RWPE2 (cell line): ENCODE results near the gene EEF1E1.

ENCODE experiments used
- ATAC-seq: fragments of 200-7000 bp; cut with Tn5 transposase; 3 replicates; pipeline ENCODE4 v1.9.1; 2021; ENCODE audit warnings: low read depth
- DNase-seq: peaks from one replicate; pipeline ENCODE4 v3.0.0-alpha.2; 2020; ENCODE audit warnings: low spot score
- H3K27ac ChIP-seq: fragments of 450-650 bp; 2 replicates; pipeline ENCODE4 v1.5.1; 2017; ENCODE audit warnings: mild to moderate bottlenecking; ENCODE audit not compliant: poor library complexity, severe bottlenecking
- H3K27me3 ChIP-seq: fragments of 250-450 bp; sonication (Bioruptor Pico); 2 replicates; pipeline ENCODE4 v1.5.1; 2021; ENCODE audit warnings: mild to moderate bottlenecking, moderate library complexity; ENCODE audit not compliant: insufficient read depth, poor library complexity, severe bottlenecking
- H3K36me3 ChIP-seq: fragments of 250-450 bp; sonication (Bioruptor Pico); 2 replicates; pipeline ENCODE4 v1.5.1; 2020; ENCODE audit warnings: low read depth, mild to moderate bottlenecking, moderate library complexity
- H3K4me1 ChIP-seq: fragments of 250-450 bp; sonication (Bioruptor Pico); 2 replicates; pipeline ENCODE4 v1.5.1; 2021; ENCODE audit warnings: mild to moderate bottlenecking, moderate library complexity; ENCODE audit not compliant: insufficient read depth, poor library complexity, severe bottlenecking
- H3K4me3 ChIP-seq: fragments of 250-450 bp; sonication (Bioruptor Pico); 2 replicates; pipeline ENCODE4 v1.5.1; 2021; ENCODE audit warnings: mild to moderate bottlenecking, moderate library complexity; ENCODE audit not compliant: severe bottlenecking
- H3K9me3 ChIP-seq: fragments of 250-450 bp; sonication (Bioruptor Pico); 2 replicates; pipeline ENCODE4 v1.5.1; 2021; ENCODE audit warnings: mild to moderate bottlenecking, moderate library complexity; ENCODE audit not compliant: severe bottlenecking
- TF ChIP-seq, protein P1 (sequence below): fragments of 450-650 bp; IDR thresholded peaks from one replicate; pipeline ENCODE4 v1.5.1; 2017; ENCODE audit warnings: mild to moderate bottlenecking, moderate library complexity; ENCODE audit not compliant: poor library complexity, severe bottlenecking

The EEF1E1 gene

DNA sequence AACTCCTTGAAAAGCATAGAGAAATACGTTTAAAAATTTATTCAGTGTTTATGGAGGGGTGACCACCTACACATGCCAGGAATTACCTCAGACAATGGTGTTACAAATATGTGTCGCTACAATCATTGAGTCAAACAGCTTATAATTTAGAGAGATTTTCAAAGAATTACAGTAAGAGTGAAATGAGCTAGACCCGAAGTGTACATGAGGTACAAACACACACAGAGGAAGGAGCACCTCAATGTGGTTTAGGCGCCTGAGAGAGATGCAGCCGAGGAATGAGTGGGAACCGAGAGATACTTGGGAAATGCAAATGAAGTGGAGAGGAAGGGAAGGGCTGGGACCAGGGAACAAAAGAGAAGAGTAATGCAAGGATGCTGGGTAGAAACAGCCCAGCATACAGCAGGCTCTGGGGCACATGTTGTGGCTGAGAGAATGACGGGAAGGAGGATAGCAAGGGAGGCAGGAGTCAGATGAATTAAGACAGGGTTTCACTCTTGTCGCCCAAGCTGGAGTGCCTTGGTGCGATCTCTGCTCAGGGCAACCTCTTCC lies 15.5 kb downstream of the EEF1E1 start:
- Histone ChIP-seq H3K27ac (peak overlapping the region; percentile 78), H3K4me3 (no peak overlapping the region), H3K4me1 (peaks cover 39% of the 10 kb centered on the region), H3K9me3 (no peaks in the 10 kb centered on the region), H3K27me3 (no peaks in the 10 kb centered on the region), H3K36me3 (peaks cover 63% of the 10 kb centered on the region)
- DNase-seq: no peak
- no peak for ATAC-seq
- TF ChIP-seq, protein P1, sequence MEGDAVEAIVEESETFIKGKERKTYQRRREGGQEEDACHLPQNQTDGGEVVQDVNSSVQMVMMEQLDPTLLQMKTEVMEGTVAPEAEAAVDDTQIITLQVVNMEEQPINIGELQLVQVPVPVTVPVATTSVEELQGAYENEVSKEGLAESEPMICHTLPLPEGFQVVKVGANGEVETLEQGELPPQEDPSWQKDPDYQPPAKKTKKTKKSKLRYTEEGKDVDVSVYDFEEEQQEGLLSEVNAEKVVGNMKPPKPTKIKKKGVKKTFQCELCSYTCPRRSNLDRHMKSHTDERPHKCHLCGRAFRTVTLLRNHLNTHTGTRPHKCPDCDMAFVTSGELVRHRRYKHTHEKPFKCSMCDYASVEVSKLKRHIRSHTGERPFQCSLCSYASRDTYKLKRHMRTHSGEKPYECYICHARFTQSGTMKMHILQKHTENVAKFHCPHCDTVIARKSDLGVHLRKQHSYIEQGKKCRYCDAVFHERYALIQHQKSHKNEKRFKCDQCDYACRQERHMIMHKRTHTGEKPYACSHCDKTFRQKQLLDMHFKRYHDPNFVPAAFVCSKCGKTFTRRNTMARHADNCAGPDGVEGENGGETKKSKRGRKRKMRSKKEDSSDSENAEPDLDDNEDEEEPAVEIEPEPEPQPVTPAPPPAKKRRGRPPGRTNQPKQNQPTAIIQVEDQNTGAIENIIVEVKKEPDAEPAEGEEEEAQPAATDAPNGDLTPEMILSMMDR: no peak

DNA sequence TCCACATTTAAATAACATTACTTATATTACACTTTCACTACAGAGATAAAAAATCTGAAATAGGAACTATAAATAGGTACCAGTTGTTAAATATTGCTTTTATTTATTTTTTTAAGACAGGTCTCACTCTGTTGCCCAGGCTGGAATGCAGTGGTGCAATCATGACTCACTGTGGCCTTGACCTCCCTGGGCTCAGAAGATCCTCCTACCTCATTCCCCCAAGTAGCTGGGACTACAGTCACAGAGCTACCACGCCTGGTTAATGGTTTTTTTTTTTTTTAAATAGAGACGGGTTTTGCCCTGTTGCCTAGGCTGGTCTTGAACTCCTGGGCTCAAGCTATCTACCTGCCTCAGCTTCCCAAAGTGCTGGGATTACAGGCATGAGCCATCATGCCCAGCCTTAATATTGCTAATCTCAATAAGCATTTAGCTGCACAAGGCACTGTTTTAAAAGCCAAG lies 17.3 kb downstream of the EEF1E1 start:
- Histone ChIP-seq H3K27ac (peak overlapping the region; percentile 78), H3K36me3 (peaks cover 46% of the 10 kb centered on the region), H3K4me3 (no peak overlapping the region), H3K27me3 (no peaks in the 10 kb centered on the region), H3K9me3 (no peaks in the 10 kb centered on the region), H3K4me1 (peaks cover 57% of the 10 kb centered on the region)
- DNase-seq (peak; percentile 76), ATAC-seq (peak; percentile 78)
- TF ChIP-seq, protein P1: no peak

DNA sequence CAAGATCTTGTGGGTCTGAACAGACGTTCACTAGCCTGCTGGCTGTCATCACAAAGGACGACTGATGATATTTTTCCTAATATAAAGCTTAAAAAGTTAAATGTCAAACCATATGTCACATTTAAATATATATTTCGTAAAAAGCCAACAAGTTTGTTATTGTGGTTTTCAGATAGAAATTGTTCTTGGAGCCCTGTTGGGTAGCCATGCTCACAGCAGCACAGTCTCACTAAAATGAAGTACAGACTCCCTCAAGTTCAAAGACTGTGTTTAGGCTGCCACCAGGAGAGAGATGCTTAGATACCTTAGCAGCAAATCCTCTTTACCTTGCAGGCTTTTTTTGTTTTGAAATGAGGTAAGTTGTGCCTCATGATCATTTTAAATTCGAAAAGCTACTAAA lies 17.8 kb downstream of the EEF1E1 start:
- H3K4me3 ChIP-seq: no peak overlapping the region
- peaks cover 62% of the 10 kb centered on the region for H3K4me1 ChIP-seq
- peaks cover 45% of the 10 kb centered on the region for H3K36me3 ChIP-seq
- DNase-seq (no peak), ATAC-seq (no peak)
- TF ChIP-seq, protein P1: no peak
- peak overlapping the region; percentile 78 for H3K27ac ChIP-seq
- no peaks in the 10 kb centered on the region for H3K27me3 ChIP-seq
- H3K9me3 ChIP-seq: no peaks in the 10 kb centered on the region

DNA sequence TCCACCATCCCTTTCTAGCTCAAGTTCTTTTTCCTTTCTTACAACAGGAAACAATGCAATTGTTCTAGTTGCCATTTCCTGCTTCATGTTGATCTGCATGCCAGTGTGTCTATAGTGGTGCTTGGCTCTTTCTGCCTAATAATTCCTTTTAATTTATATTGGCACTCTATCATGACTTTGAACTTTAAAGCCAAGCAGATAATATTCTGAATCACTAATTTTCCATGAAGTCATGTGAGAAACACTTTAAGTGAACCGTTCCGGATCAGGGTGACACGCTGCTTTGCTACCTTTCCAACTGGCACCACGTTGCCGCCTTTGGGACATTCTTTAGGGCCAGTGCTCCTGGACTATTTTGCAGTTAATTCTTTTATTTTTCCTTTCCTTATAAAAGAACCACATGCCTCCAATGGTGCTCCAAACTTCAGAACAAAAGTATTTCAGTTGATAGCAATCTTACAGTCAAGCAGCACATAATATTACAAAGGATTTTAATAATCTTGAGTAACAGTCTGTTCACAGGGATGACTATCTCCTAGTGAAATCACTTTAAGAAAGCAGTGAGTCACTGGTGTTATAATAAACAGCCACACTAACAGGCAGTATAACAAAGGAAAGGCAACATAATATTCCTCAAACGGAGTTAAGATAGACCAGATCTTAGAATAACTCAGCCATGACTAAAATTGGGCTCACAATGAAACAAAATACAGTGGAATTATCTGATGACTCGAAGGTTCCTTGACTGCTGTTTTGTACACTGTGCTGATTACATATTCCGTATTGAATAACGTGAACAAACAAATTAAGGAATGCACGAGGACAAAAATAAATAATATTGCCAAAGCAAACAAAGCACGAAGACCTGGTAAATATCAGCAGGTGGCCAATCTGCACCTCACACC lies 19.1 kb downstream of the EEF1E1 start:
- Histone ChIP-seq H3K36me3 (peaks cover 42% of the 10 kb centered on the region), H3K4me3 (no peak overlapping the region), H3K27me3 (no peaks in the 10 kb centered on the region), H3K27ac (peak overlapping the region; percentile 78), H3K4me1 (peaks cover 64% of the 10 kb centered on the region), H3K9me3 (no peaks in the 10 kb centered on the region)
- TF ChIP-seq, protein P1: no peak
- no peak for DNase-seq
- peak; percentile 90 for ATAC-seq
